Measurements from ENCODE around the gene GIPC1. TPM values are rescaled to one million over a fixed set of nuclear protein-coding genes. Genes with fewer than 3 reads are reported as not detected.

GIPC1 gene
- total RNA-seq, 1 donor: 155 TPM

GRCh38 chr19:14528419-14529253 is 32.7 kb upstream of the GIPC1 start:
- H3K4me3 ChIP-seq (ENCODE audit: low read depth, low read length): peak overlapping the region; percentile 82
- no peak for TF ChIP-seq CTCF (IDR thresholded peaks at IDR 0.05; ENCODE audit: insufficient read depth, low read depth, low read length)
- DNase-seq (ENCODE audit: low read depth): peak; percentile 42

- TF ChIP-seq CTCF (IDR thresholded peaks at IDR 0.05; ENCODE audit: insufficient read depth, low read depth, low read length): no peak
- H3K4me3 ChIP-seq (ENCODE audit: low read depth, low read length): no peak overlapping the region
Measured at GRCh38 chr19:14526423-14526822, 30.5 kb upstream of the GIPC1 start.

GRCh38 chr19:14525729-14526128 is 29.8 kb upstream of the GIPC1 start:
- no peak for TF ChIP-seq CTCF (IDR thresholded peaks at IDR 0.05; ENCODE audit: insufficient read depth, low read depth, low read length)
- no peak overlapping the region for H3K4me3 ChIP-seq (ENCODE audit: low read depth, low read length)
- no peak for DNase-seq (ENCODE audit: low read depth)

More at GRCh38 chr19:14526423-14526822, 30.5 kb upstream of the GIPC1 start:
- DNase-seq (ENCODE audit: low read depth): no peak

GRCh38 chr19:14520543-14520942 is 24.6 kb upstream of the GIPC1 start:
- H3K4me3 ChIP-seq (ENCODE audit: low read depth, low read length): no peak overlapping the region
- no peak for DNase-seq (ENCODE audit: low read depth)
- no peak for TF ChIP-seq CTCF (IDR thresholded peaks at IDR 0.05; ENCODE audit: insufficient read depth, low read depth, low read length)

- no peak overlapping the region for H3K4me3 ChIP-seq (ENCODE audit: low read depth, low read length)
- DNase-seq (ENCODE audit: low read depth): no peak
- no peak for TF ChIP-seq CTCF (IDR thresholded peaks at IDR 0.05; ENCODE audit: insufficient read depth, low read depth, low read length)
Measured at GRCh38 chr19:14519860-14520407, 24.0 kb upstream of the GIPC1 start.

- no peak for TF ChIP-seq CTCF (IDR thresholded peaks at IDR 0.05; ENCODE audit: insufficient read depth, low read depth, low read length)
- DNase-seq (ENCODE audit: low read depth): no peak
Measured at GRCh38 chr19:14519245-14519859, 23.4 kb upstream of the GIPC1 start.

More at GRCh38 chr19:14519245-14519859, 23.4 kb upstream of the GIPC1 start:
- H3K4me3 ChIP-seq (ENCODE audit: low read depth, low read length): no peak overlapping the region
